Inferior parietal cortex (tissue), 1 donor: ENCODE measurements around the gene TRMO.

ENCODE experiments used
- DNase-seq: peaks from one replicate; pipeline ENCODE4 v3.0.0-alpha.2; 2016; ENCODE audit errors: extremely low spot score

TRMO gene

GRCh38 chr9:97860451-97861147 is 61.7 kb downstream of the TRMO start:
- DNase-seq: no peak

DNA sequence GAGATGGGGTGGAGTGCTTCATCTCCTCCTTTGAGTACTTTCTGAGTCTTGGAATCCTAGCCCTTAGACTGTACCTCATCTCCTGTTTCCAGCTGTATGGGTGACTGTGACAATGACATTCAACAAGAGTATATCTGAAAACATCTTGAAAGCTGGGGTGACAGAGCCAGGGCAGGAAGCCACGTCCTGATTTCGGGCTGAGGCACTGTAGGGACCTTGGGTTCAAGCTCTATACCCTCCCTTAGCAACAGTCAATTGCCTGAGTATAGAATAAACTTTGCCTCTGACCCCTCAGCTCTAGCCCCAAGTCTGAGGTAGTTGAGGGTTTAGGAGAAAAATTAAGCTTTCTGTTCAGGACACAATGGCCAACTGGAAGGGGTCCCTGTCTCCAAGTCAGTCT is 63.0 kb downstream of the TRMO start:
- no peak for DNase-seq

GRCh38 chr9:97858826-97859225 is 63.5 kb downstream of the TRMO start:
- DNase-seq: no peak

DNA sequence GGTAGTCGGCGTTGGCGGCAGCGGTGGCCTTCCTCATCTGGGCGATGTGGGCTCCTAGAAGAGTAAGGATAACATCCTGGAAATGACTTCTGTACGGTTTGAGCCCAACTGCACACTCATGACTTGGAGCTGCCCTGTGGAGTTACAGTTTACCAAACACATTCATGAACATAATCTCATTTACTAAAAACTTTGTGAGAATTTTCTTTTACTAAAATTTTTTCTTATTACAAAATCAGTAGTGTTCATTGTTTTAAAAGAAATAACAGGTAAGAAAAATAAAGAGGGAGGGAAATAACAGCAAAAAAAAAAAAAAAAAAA is 63.9 kb downstream of the TRMO start:
- DNase-seq: no peak

GRCh38 chr9:97857606-97858392 is 64.5 kb downstream of the TRMO start:
- DNase-seq: no peak

DNA sequence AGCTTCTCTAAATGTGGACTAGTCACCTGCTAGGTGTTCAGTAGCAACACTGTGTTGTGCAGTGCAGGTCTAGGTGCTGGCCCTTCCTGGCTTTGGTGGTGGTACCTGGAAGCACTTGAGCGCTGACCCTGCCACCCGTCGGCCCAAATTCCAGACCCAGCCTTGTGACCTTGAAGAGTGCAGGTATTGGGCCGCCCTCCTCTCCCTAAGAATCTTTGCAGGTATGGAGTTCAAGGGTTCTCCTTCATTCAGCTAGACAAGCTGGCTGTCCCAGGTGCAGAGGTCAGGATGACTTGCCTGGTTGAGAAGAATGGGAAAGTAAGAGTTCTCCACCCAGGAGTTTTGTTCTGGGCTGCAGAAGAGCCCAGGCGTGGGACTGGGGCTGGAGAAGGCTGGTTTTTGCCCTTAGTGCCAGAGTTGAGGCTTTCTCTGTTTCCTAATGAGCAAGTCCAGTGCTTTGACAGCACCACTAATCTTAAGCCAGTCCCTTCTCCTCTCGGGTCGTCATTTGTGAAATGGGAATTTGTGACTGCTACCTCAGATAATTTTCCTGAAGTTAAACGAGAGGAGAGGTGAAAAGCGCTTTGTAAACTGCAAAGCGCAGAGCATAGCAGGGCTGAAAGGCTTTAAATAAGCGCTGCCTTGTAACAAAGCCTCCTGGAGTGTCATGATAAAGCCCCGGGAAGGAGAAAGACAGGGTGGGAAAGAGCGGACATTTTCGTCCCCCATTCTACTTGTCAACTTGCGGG is 65.3 kb downstream of the TRMO start:
- no peak for DNase-seq

- no peak for DNase-seq
These were observed 66.4 kb downstream of the TRMO start for GRCh38 chr9:97855899-97856298.

GRCh38 chr9:97855486-97855875 is 66.8 kb downstream of the TRMO start:
- no peak for DNase-seq

DNA sequence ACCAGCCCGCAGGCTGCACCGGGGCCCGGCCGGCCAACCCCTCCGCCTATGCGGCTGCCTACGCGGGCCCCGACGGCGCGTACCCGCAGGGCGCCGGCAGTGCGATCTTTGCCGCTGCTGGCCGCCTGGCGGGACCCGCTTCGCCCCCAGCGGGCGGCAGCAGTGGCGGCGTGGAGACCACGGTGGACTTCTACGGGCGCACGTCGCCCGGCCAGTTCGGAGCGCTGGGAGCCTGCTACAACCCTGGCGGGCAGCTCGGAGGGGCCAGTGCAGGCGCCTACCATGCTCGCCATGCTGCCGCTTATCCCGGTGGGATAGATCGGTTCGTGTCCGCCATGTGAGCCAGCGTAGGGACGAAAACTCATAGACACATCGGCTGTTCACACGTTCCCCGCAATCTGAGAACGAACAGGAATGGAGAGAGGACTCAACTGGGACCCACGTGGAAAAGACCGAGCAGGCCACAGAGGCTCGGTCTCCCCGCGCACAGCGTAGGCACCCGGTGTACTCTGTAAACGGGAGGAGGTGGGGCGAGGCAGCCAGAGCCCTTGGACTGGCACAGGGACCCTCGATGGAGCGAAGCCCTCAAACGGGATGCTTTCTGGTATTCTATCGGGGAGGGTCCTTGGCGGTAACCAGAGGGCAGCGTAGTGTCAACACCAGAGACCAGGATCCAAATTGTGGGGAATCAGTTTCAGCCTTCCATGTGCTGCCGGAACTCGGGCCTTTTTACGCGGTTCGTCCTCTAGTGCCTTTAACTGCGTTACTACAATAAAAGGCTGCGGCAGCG is 67.4 kb downstream of the TRMO start:
- DNase-seq: no peak
